Peyer's patch (tissue), 4 donors: ENCODE measurements around the gene SLC66A2.

Experiments
- CTCF ChIP-seq, 6 experiments: fragments of 450-650 bp in 4 of 6; fragments of 200-600 bp in 2 of 6; sonication (generic) in 1 of 6; IDR thresholded peaks; one replicate each; pipeline ENCODE4 v1.5.1; 2017 to 2019; ENCODE audit warnings: antibody characterized with exemption in 6 of 6, mild to moderate bottlenecking in 3 of 6, moderate library complexity in 1 of 6
- POLR2A ChIP-seq, 2 donors: fragments of 450-650 bp; IDR thresholded peaks; one replicate each; pipeline ENCODE4 v1.5.1; 2017; ENCODE audit warnings: antibody characterized with exemption in 2 of 2, mild to moderate bottlenecking in 2 of 2, moderate library complexity in 2 of 2

- TF ChIP-seq POLR2A (IDR thresholded peaks at IDR 0.05) (no peak), CTCF (IDR thresholded peaks at IDR 0.05) (no peak)
Observed at GRCh38 chr18:79922971-79923411, 28.5 kb downstream of the SLC66A2 start.
